Measurements from ENCODE around the gene TMEM141. TPM values are rescaled to one million over a fixed set of nuclear protein-coding genes. Genes with fewer than 3 reads are reported as not detected.

TMEM141 gene
- polyA plus RNA-seq, 1 donor, result 53.9 TPM

Other genes starting within 250 kb of the TMEM141 start
- gene NOTCH1, start 245.3 kb upstream of the TMEM141 start, polyA plus RNA-seq (ENCODE audit: insufficient read length), result 26.4 TPM
- gene EGFL7, start 128.4 kb upstream of the TMEM141 start, polyA plus RNA-seq (ENCODE audit: insufficient read length), result 38.8 TPM
- gene AGPAT2, start 103.9 kb upstream of the TMEM141 start, polyA plus RNA-seq (ENCODE audit: insufficient read length), result 34.4 TPM
- 27.6 TPM for gene DIPK1B, start 78.8 kb upstream of the TMEM141 start, polyA plus RNA-seq (ENCODE audit: insufficient read length)
- gene LCN10, start 48.4 kb upstream of the TMEM141 start, polyA plus RNA-seq (ENCODE audit: insufficient read length), result 1.8 TPM
- not detected for gene LCN6, start 42.8 kb upstream of the TMEM141 start, polyA plus RNA-seq (ENCODE audit: insufficient read length)
- 0.12 TPM for gene LCN8, start 33.1 kb upstream of the TMEM141 start, polyA plus RNA-seq (ENCODE audit: insufficient read length)
- 0.23 TPM for gene LCN15, start 26.8 kb upstream of the TMEM141 start, polyA plus RNA-seq (ENCODE audit: insufficient read length)
- gene CCDC183, start 5.0 kb downstream of the TMEM141 start, polyA plus RNA-seq (ENCODE audit: insufficient read length), result 5.5 TPM
- gene RABL6, start 16.6 kb downstream of the TMEM141 start, polyA plus RNA-seq (ENCODE audit: insufficient read length), result 59.9 TPM
- gene AJM1, start 51.1 kb downstream of the TMEM141 start, polyA plus RNA-seq (ENCODE audit: insufficient read length), result 1.00 TPM
- 64.9 TPM for gene PHPT1, start 58.1 kb downstream of the TMEM141 start, polyA plus RNA-seq (ENCODE audit: insufficient read length)
- gene MAMDC4, start 61.0 kb downstream of the TMEM141 start, polyA plus RNA-seq (ENCODE audit: insufficient read length), result 5.4 TPM
- gene EDF1, start 75.0 kb downstream of the TMEM141 start, polyA plus RNA-seq (ENCODE audit: insufficient read length), result 275 TPM
- 12.7 TPM for gene TRAF2, start 95.2 kb downstream of the TMEM141 start, polyA plus RNA-seq (ENCODE audit: insufficient read length)
- gene FBXW5, start 153.4 kb downstream of the TMEM141 start, polyA plus RNA-seq (ENCODE audit: insufficient read length), result 33.7 TPM
- gene C8G, start 153.9 kb downstream of the TMEM141 start, polyA plus RNA-seq (ENCODE audit: insufficient read length), result 0.42 TPM
- gene LCN12, start 160.9 kb downstream of the TMEM141 start, polyA plus RNA-seq (ENCODE audit: insufficient read length), result 20.2 TPM
- 61.3 TPM for gene PTGDS, start 186.2 kb downstream of the TMEM141 start, polyA plus RNA-seq (ENCODE audit: insufficient read length)
- 0.43 TPM for gene LCNL1, start 191.6 kb downstream of the TMEM141 start, polyA plus RNA-seq (ENCODE audit: insufficient read length)
- gene PAXX, start 201.1 kb downstream of the TMEM141 start, polyA plus RNA-seq (ENCODE audit: insufficient read length), result 23.3 TPM
- not detected for gene CLIC3, start 205.2 kb downstream of the TMEM141 start, polyA plus RNA-seq (ENCODE audit: insufficient read length)
- gene ABCA2, start 236.9 kb downstream of the TMEM141 start, polyA plus RNA-seq (ENCODE audit: insufficient read length), result 46.6 TPM
- gene FUT7, start 240.7 kb downstream of the TMEM141 start, polyA plus RNA-seq (ENCODE audit: insufficient read length), result not detected